Panc1 (cell line): ENCODE results near the gene GID8. TPM values are rescaled to one million over a fixed set of nuclear protein-coding genes. Genes with fewer than 3 reads are reported as not detected.

Experiments
- ATAC-seq: fragments of 200-7000 bp; cut with Tn5 transposase; 2 replicates; pipeline ENCODE4 v1.9.1; 2020; ENCODE audit warnings: mild to moderate bottlenecking, moderate library complexity
- BruUV-seq: library from RNA; stranded (reverse); fragments of 400-500 nt; replicated peaks from 2 replicates; lab custom pipeline; 2021; lab: Mats Ljungman, UMichigan
- CTCF ChIA-PET: fragments of 300-600 bp; sonication (Branson Sonifier 250); formaldehyde crosslinking; loops from one replicate; lab custom pipeline; 2022; ENCODE audit warnings: antibody characterized with exemption; lab: Charles Lee
- POLR2A ChIA-PET: fragments of 300-600 bp; sonication (Branson Sonifier 250); formaldehyde crosslinking; loops from one replicate; lab custom pipeline; 2022; ENCODE audit warnings: antibody characterized with exemption; lab: Charles Lee
- DNase-seq: peaks from one replicate; pipeline ENCODE4 v3.0.0-alpha.2; 2010; ENCODE audit warnings: low read depth, low spot score
- H3K27ac ChIP-seq: 2 replicates; pipeline ENCODE4 v1.5.1; 2011; ENCODE audit warnings: mild to moderate bottlenecking, low read length, inconsistent platforms
- H3K27me3 ChIP-seq: fragments of 200-500 bp; sonication (Bioruptor generic); 2 replicates; pipeline ENCODE4 v1.6.0; 2014; ENCODE audit warnings: low read length, inconsistent platforms; ENCODE audit not compliant: control insufficient read depth, insufficient read depth
- H3K36me3 ChIP-seq: fragments of 200-500 bp; sonication (Bioruptor generic); 2 replicates; pipeline ENCODE4 v1.5.1; 2014; ENCODE audit warnings: inconsistent platforms, mild to moderate bottlenecking, low read length, moderate library complexity; ENCODE audit not compliant: control insufficient read depth, insufficient read depth
- H3K4me1 ChIP-seq: 2 replicates; pipeline ENCODE4 v1.5.1; 2011; ENCODE audit warnings: inconsistent platforms, mild to moderate bottlenecking, low read length, moderate library complexity; ENCODE audit not compliant: control insufficient read depth, insufficient read depth
- H3K4me3 ChIP-seq, 2 experiments: 2 replicates each; pipeline ENCODE4 v1.5.1; 2011 to 2012; ENCODE audit warnings: low read depth in 2 of 2, low read length in 2 of 2, mild to moderate bottlenecking in 2 of 2, inconsistent platforms in 1 of 2, moderate library complexity in 1 of 2
- H3K9me3 ChIP-seq: fragments of 200-500 bp; sonication (Bioruptor generic); 2 replicates; pipeline ENCODE4 v1.5.1; 2014; ENCODE audit warnings: low read depth, mild to moderate bottlenecking, inconsistent platforms, low read length, moderate library complexity; ENCODE audit not compliant: control insufficient read depth, insufficient read depth
- POLR2AphosphoS5 ChIP-seq: IDR thresholded peaks from 2 replicates; pipeline ENCODE4 v1.6.1; 2012; ENCODE audit warnings: mild to moderate bottlenecking, low read depth, low read length, moderate library complexity
- SIN3A ChIP-seq: IDR thresholded peaks from 2 replicates; pipeline ENCODE4 v1.6.1; 2012; ENCODE audit warnings: low read depth, mild to moderate bottlenecking, low read length, moderate library complexity, borderline replicate concordance; ENCODE audit not compliant: insufficient read depth
- TCF7L2 ChIP-seq: IDR thresholded peaks from 2 replicates; pipeline ENCODE4 v1.6.1; 2011; ENCODE audit warnings: mild to moderate bottlenecking, low read depth, low read length, inconsistent platforms
- in situ Hi-C: cut with HindIII; loops from 2 replicates; pipeline ENCODE4 v1.10.0; 2016; ENCODE audit warnings: low sequenced_read_pairs, low pct_unique_long_range_greater_than_20kb
- intact Hi-C: fragments of 100-400 bp; cut with micrococcal nuclease; formaldehyde crosslinking; loops from one replicate; pipeline ENCODE4 v1.10.0; 2022; ENCODE audit not compliant: unreplicated experiment
- total RNA-seq: library from RNA; stranded (reverse); gene quantifications from one replicate; pipeline ENCODE4 v1.2.1, GENCODE V29; 2021; ENCODE audit not compliant: unreplicated experiment
- TF ChIP-seq, protein P1 (sequence below): fragments of 450-650 bp; IDR thresholded peaks from 2 replicates; pipeline ENCODE4 v1.5.1; 2017; ENCODE audit warnings: mild to moderate bottlenecking
- TF ChIP-seq, protein P2 (sequence below), 2 experiments: IDR thresholded peaks; 2 replicates each; pipeline ENCODE4 v1.6.1; 2011 to 2012; ENCODE audit warnings: low read depth in 2 of 2, control low read depth in 1 of 2, low read length in 1 of 2, mild to moderate bottlenecking in 1 of 2, moderate library complexity in 1 of 2; ENCODE audit not compliant: insufficient read depth in 1 of 2

GID8 gene
- total RNA-seq, 1 experiment from 2014 or later = 37.3 TPM

GRCh38 chr20:62969179-62969760 lies 31.3 kb downstream of the GID8 start:
- POLR2A ChIA-PET = no interaction called here
- in situ Hi-C loops (no loop called here), intact Hi-C loops (no loop called here)
- no peak for ATAC-seq
- no peaks in the 10 kb centered on the region for H3K27me3 ChIP-seq
- H3K27ac ChIP-seq = no peak overlapping the region
- H3K9me3 ChIP-seq = no peaks in the 10 kb centered on the region
- no peaks in the 10 kb centered on the region for H3K36me3 ChIP-seq
- no TSS peak for BruUV-seq
- no peak for DNase-seq
- no peaks in the 10 kb centered on the region; the same call in 1 of the 2 replicates for H3K4me1 ChIP-seq
- TF ChIP-seq, protein P1, sequence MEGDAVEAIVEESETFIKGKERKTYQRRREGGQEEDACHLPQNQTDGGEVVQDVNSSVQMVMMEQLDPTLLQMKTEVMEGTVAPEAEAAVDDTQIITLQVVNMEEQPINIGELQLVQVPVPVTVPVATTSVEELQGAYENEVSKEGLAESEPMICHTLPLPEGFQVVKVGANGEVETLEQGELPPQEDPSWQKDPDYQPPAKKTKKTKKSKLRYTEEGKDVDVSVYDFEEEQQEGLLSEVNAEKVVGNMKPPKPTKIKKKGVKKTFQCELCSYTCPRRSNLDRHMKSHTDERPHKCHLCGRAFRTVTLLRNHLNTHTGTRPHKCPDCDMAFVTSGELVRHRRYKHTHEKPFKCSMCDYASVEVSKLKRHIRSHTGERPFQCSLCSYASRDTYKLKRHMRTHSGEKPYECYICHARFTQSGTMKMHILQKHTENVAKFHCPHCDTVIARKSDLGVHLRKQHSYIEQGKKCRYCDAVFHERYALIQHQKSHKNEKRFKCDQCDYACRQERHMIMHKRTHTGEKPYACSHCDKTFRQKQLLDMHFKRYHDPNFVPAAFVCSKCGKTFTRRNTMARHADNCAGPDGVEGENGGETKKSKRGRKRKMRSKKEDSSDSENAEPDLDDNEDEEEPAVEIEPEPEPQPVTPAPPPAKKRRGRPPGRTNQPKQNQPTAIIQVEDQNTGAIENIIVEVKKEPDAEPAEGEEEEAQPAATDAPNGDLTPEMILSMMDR = no peak
- TF ChIP-seq, protein P2, sequence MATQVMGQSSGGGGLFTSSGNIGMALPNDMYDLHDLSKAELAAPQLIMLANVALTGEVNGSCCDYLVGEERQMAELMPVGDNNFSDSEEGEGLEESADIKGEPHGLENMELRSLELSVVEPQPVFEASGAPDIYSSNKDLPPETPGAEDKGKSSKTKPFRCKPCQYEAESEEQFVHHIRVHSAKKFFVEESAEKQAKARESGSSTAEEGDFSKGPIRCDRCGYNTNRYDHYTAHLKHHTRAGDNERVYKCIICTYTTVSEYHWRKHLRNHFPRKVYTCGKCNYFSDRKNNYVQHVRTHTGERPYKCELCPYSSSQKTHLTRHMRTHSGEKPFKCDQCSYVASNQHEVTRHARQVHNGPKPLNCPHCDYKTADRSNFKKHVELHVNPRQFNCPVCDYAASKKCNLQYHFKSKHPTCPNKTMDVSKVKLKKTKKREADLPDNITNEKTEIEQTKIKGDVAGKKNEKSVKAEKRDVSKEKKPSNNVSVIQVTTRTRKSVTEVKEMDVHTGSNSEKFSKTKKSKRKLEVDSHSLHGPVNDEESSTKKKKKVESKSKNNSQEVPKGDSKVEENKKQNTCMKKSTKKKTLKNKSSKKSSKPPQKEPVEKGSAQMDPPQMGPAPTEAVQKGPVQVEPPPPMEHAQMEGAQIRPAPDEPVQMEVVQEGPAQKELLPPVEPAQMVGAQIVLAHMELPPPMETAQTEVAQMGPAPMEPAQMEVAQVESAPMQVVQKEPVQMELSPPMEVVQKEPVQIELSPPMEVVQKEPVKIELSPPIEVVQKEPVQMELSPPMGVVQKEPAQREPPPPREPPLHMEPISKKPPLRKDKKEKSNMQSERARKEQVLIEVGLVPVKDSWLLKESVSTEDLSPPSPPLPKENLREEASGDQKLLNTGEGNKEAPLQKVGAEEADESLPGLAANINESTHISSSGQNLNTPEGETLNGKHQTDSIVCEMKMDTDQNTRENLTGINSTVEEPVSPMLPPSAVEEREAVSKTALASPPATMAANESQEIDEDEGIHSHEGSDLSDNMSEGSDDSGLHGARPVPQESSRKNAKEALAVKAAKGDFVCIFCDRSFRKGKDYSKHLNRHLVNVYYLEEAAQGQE (IDR thresholded peaks at IDR 0.05; ENCODE audit: insufficient read depth in 1 of 2, low read depth in 2 of 2, low read length in 1 of 2) = no peak
- TF ChIP-seq POLR2AphosphoS5 = no peak
- no peak for TF ChIP-seq TCF7L2
- TF ChIP-seq SIN3A = no peak
- H3K4me3 ChIP-seq = no peak overlapping the region
- CTCF ChIA-PET = no interaction called here

- in situ Hi-C loops = no loop called here
- CTCF ChIA-PET = no interaction called here
Measured at GRCh38 chr20:62969939-62970306, 32.0 kb downstream of the GID8 start.

More at GRCh38 chr20:62969939-62970306, 32.0 kb downstream of the GID8 start:
- POLR2A ChIA-PET = no interaction called here
- Histone ChIP-seq H3K4me3 (no peak overlapping the region), H3K27ac (no peak overlapping the region), H3K9me3 (no peaks in the 10 kb centered on the region), H3K4me1 (no peaks in the 10 kb centered on the region; the same call in 1 of the 2 replicates), H3K36me3 (no peaks in the 10 kb centered on the region), H3K27me3 (no peaks in the 10 kb centered on the region)
- no TSS peak for BruUV-seq
- intact Hi-C loops = no loop called here
- DNase-seq (no peak), ATAC-seq (no peak)
- TF ChIP-seq TCF7L2 = no peak
- no peak for TF ChIP-seq SIN3A
- TF ChIP-seq, protein P2 (IDR thresholded peaks at IDR 0.05; ENCODE audit: insufficient read depth in 1 of 2, low read depth in 2 of 2, low read length in 1 of 2) = no peak
- no peak for TF ChIP-seq POLR2AphosphoS5
- TF ChIP-seq, protein P1 = no peak
